Neural cell (in vitro differentiated cells): ENCODE results near the gene ZNF750. TPM values are rescaled to one million over a fixed set of nuclear protein-coding genes. Genes with fewer than 3 reads are reported as not detected.

ENCODE experiments used
- H2AFZ ChIP-seq: fragments of 200-600, 300-800 bp; sonication (generic), shearing (Covaris generic); 2 replicates; pipeline ENCODE4 v1.6.0; 2014; ENCODE audit warnings: low read depth, mild to moderate bottlenecking, antibody characterized with exemption, low read length, moderate library complexity
- H3F3A ChIP-seq: fragments of 200-600 bp; shearing (Covaris generic); 2 replicates; pipeline ENCODE4 v1.6.1; 2016; ENCODE audit warnings: mild to moderate bottlenecking, moderate library complexity, mixed read lengths, antibody characterized with exemption, low read length; ENCODE audit not compliant: insufficient read depth, poor library complexity, severe bottlenecking
- H3K27ac ChIP-seq: fragments of 200-600, 300-800 bp; sonication (generic), shearing (Covaris generic); 2 replicates; pipeline ENCODE4 v1.5.1; 2014; ENCODE audit warnings: mild to moderate bottlenecking, low read length, moderate library complexity
- H3K27me3 ChIP-seq: fragments of 300-800, 200-600 bp; sonication (generic), shearing (Covaris generic); 2 replicates; pipeline ENCODE4 v1.6.0; 2014; ENCODE audit warnings: mild to moderate bottlenecking, low read depth, low read length, moderate library complexity; ENCODE audit not compliant: insufficient read depth
- H3K36me3 ChIP-seq: fragments of 300-800, 200-600 bp; sonication (generic), shearing (Covaris generic); 2 replicates; pipeline ENCODE4 v1.5.1; 2014; ENCODE audit warnings: mild to moderate bottlenecking, antibody characterized with exemption, low read length, moderate library complexity; ENCODE audit not compliant: insufficient read depth
- H3K4me2 ChIP-seq: fragments of 300-800, 200-600 bp; sonication (generic), shearing (Covaris generic); 2 replicates; pipeline ENCODE4 v1.6.0; 2014; ENCODE audit warnings: mild to moderate bottlenecking, low read length
- H3K4me3 ChIP-seq: fragments of 300-800, 200-600 bp; sonication (generic), shearing (Covaris generic); 2 replicates; pipeline ENCODE4 v1.5.1; 2014; ENCODE audit warnings: mild to moderate bottlenecking, low read length, moderate library complexity
- H3K79me2 ChIP-seq: fragments of 200-600 bp; shearing (Covaris generic); replicated peaks from 2 replicates; pipeline ENCODE4 v1.6.0; 2014; ENCODE audit warnings: mild to moderate bottlenecking, low read length, moderate library complexity; ENCODE audit not compliant: insufficient read depth
- H3K9ac ChIP-seq: fragments of 300-800, 200-600 bp; sonication (generic), shearing (Covaris generic); 2 replicates; pipeline ENCODE4 v1.6.1; 2016; ENCODE audit warnings: mild to moderate bottlenecking, low read length, mixed read lengths
- H3K9me2 ChIP-seq: fragments of 200-600 bp; shearing (Covaris generic); 2 replicates; pipeline ENCODE4 v1.6.1; 2016; ENCODE audit warnings: mild to moderate bottlenecking, low read length, mixed read lengths; ENCODE audit not compliant: insufficient read depth
- H3K9me3 ChIP-seq: fragments of 200-600, 300-800 bp; sonication (generic), shearing (Covaris generic); 2 replicates; pipeline ENCODE4 v1.6.1; 2016; ENCODE audit warnings: mild to moderate bottlenecking, mixed run types, low read length, moderate library complexity, mixed read lengths
- H4K20me1 ChIP-seq: fragments of 200-600 bp; shearing (Covaris generic); 2 replicates; pipeline ENCODE4 v1.6.1; 2016; ENCODE audit warnings: mild to moderate bottlenecking, mixed run types; ENCODE audit not compliant: insufficient read depth
- EP300 ChIP-seq: fragments of 450-650 bp; conservative IDR thresholded peaks from 2 replicates; pipeline ENCODE4 v1.6.1; 2014; ENCODE audit warnings: antibody characterized with exemption, mild to moderate bottlenecking, moderate library complexity; ENCODE audit not compliant: poor library complexity, severe bottlenecking
- EZH2 ChIP-seq: fragments of 200-600, 300-800 bp; shearing (Covaris generic), sonication (generic); IDR thresholded peaks from 2 replicates; pipeline ENCODE4 v1.6.1; 2014; ENCODE audit warnings: antibody characterized with exemption, low read length, borderline replicate concordance, mild to moderate bottlenecking; ENCODE audit not compliant: insufficient read depth, poor library complexity, severe bottlenecking
- MXI1 ChIP-seq: fragments of 450-650 bp; conservative IDR thresholded peaks from 2 replicates; pipeline ENCODE4 v1.6.1; 2014; ENCODE audit warnings: antibody characterized with exemption, mild to moderate bottlenecking; ENCODE audit not compliant: poor library complexity, severe bottlenecking
- POLR2AphosphoS5 ChIP-seq: IDR thresholded peaks from 2 replicates; pipeline ENCODE4 v1.6.1; 2012
- RAD21 ChIP-seq: fragments of 450-650 bp; conservative IDR thresholded peaks from 2 replicates; pipeline ENCODE4 v1.6.1; 2014; ENCODE audit warnings: antibody characterized with exemption, mild to moderate bottlenecking, moderate library complexity
- SMC3 ChIP-seq: fragments of 450-650 bp; conservative IDR thresholded peaks from 2 replicates; pipeline ENCODE4 v1.6.1; 2014; ENCODE audit warnings: antibody characterized with exemption, mild to moderate bottlenecking, moderate library complexity; ENCODE audit not compliant: poor library complexity
- TAF1 ChIP-seq: IDR thresholded peaks from 2 replicates; pipeline ENCODE4 v1.6.1; 2012; ENCODE audit warnings: low read depth
- polyA plus RNA-seq: library from polyadenylated mRNA; depleted of rRNA; stranded (reverse); fragments of >200 nt; gene quantifications from 2 replicates; pipeline ENCODE4 v1.2.3, GENCODE V29; 2014
- TF ChIP-seq, protein P1 (sequence below): fragments of 450-650 bp; IDR thresholded peaks from 2 replicates; pipeline ENCODE4 v1.5.1; 2014; ENCODE audit warnings: antibody characterized with exemption, mild to moderate bottlenecking, moderate library complexity; ENCODE audit not compliant: poor library complexity, severe bottlenecking
- TF ChIP-seq, protein P2 (sequence below): IDR thresholded peaks from 2 replicates; pipeline ENCODE4 v1.6.1; 2012; ENCODE audit warnings: borderline replicate concordance

The ZNF750 gene
- polyA plus RNA-seq, 1 donor from 2014 or later = not detected

DNA sequence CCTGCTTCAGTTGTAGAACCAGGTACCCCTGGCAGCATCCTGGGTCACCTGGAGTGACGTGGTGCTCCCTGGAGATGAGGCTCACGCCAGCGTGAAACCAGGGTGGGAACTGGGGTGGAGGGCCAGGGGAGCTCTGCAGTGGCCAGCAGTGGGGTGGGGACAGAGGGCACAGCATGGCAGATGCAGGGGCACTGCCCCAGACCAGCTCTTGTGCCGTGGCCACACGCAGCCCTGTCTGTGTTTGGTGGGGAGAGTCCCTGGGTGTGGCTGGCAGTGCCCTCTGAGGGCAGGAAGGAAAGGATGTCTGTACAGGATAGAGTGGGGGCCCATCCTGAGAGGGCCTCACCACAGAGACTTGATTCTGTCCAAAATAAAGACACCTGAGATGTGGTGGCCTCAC, 24.5 kb downstream of the ZNF750 start:
- Histone ChIP-seq H2AFZ (no peak overlapping the region), H3K4me3 (no peak overlapping the region), H3K9me3 (no peaks in the 10 kb centered on the region), H3K4me2 (no peak overlapping the region), H3K9me2 (no peaks in the 10 kb centered on the region), H3K27me3 (no peaks in the 10 kb centered on the region), H3K36me3 (peaks cover 17% of the 10 kb centered on the region), H4K20me1 (no peaks in the 10 kb centered on the region), H3K79me2 (no peaks in the 10 kb centered on the region), H3K9ac (no peak overlapping the region), H3F3A (no peaks in the 10 kb centered on the region), H3K27ac (no peak overlapping the region)
- TF ChIP-seq EZH2 (no peak), RAD21 (no peak), SMC3 (no peak), MXI1 (no peak), POLR2AphosphoS5 (no peak), EP300 (no peak), TAF1 (no peak)
- TF ChIP-seq, protein P1, sequence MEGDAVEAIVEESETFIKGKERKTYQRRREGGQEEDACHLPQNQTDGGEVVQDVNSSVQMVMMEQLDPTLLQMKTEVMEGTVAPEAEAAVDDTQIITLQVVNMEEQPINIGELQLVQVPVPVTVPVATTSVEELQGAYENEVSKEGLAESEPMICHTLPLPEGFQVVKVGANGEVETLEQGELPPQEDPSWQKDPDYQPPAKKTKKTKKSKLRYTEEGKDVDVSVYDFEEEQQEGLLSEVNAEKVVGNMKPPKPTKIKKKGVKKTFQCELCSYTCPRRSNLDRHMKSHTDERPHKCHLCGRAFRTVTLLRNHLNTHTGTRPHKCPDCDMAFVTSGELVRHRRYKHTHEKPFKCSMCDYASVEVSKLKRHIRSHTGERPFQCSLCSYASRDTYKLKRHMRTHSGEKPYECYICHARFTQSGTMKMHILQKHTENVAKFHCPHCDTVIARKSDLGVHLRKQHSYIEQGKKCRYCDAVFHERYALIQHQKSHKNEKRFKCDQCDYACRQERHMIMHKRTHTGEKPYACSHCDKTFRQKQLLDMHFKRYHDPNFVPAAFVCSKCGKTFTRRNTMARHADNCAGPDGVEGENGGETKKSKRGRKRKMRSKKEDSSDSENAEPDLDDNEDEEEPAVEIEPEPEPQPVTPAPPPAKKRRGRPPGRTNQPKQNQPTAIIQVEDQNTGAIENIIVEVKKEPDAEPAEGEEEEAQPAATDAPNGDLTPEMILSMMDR = no peak
- TF ChIP-seq, protein P2, sequence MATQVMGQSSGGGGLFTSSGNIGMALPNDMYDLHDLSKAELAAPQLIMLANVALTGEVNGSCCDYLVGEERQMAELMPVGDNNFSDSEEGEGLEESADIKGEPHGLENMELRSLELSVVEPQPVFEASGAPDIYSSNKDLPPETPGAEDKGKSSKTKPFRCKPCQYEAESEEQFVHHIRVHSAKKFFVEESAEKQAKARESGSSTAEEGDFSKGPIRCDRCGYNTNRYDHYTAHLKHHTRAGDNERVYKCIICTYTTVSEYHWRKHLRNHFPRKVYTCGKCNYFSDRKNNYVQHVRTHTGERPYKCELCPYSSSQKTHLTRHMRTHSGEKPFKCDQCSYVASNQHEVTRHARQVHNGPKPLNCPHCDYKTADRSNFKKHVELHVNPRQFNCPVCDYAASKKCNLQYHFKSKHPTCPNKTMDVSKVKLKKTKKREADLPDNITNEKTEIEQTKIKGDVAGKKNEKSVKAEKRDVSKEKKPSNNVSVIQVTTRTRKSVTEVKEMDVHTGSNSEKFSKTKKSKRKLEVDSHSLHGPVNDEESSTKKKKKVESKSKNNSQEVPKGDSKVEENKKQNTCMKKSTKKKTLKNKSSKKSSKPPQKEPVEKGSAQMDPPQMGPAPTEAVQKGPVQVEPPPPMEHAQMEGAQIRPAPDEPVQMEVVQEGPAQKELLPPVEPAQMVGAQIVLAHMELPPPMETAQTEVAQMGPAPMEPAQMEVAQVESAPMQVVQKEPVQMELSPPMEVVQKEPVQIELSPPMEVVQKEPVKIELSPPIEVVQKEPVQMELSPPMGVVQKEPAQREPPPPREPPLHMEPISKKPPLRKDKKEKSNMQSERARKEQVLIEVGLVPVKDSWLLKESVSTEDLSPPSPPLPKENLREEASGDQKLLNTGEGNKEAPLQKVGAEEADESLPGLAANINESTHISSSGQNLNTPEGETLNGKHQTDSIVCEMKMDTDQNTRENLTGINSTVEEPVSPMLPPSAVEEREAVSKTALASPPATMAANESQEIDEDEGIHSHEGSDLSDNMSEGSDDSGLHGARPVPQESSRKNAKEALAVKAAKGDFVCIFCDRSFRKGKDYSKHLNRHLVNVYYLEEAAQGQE = no peak

DNA sequence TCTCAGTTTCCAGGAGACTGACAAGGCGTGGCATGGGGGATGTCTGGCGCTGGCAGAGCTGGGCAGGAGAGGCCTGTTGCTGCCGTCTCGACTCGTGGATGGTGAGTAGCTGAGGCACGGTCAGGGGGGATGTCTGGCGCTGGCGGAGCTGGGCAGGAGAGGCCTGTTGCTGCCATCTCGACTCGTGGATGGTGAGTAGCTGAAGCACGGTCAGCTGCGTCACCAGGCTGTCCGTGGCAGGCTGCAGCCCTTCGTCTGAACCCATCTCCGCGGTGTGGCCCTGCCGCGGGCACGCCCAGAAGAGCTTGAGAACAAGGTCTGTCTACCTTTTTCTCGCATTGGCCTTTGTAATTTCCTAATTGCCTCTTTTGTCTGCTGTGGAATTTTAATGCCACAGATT, 25.0 kb downstream of the ZNF750 start:
- no peak overlapping the region for H3K4me3 ChIP-seq
- no peaks in the 10 kb centered on the region for H3K27me3 ChIP-seq
- H2AFZ ChIP-seq = no peak overlapping the region
- no peak overlapping the region for H3K27ac ChIP-seq
- no peaks in the 10 kb centered on the region for H3K79me2 ChIP-seq
- TF ChIP-seq EP300 (no peak), TAF1 (no peak), POLR2AphosphoS5 (no peak), SMC3 (no peak), MXI1 (no peak), RAD21 (no peak), EZH2 (no peak)
- TF ChIP-seq, protein P1 = no peak
- TF ChIP-seq, protein P2 = no peak
- no peaks in the 10 kb centered on the region for H3K9me3 ChIP-seq
- no peaks in the 10 kb centered on the region for H3F3A ChIP-seq
- no peaks in the 10 kb centered on the region for H3K9me2 ChIP-seq
- peaks cover 17% of the 10 kb centered on the region for H3K36me3 ChIP-seq
- no peak overlapping the region for H3K4me2 ChIP-seq
- H4K20me1 ChIP-seq = no peaks in the 10 kb centered on the region
- H3K9ac ChIP-seq = no peak overlapping the region
